ENCODE measurements around the gene ZNF732.

- TF ChIP-seq GATA2 (IDR thresholded peaks at IDR 0.05; ENCODE audit: low read depth, low read length) (no peak), GATA3 (IDR thresholded peaks at IDR 0.05; ENCODE audit: low read depth, low read length) (no peak)
These were observed 1.3 kb upstream of the ZNF732 start for GRCh38 chr4:306551-306961.
